ENCODE results near the gene ZP1. TPM values are rescaled to one million over a fixed set of nuclear protein-coding genes. Genes with fewer than 3 reads are reported as not detected.

ZP1 gene
- total RNA-seq, 1 donor from 2014 or later: not detected

DNA sequence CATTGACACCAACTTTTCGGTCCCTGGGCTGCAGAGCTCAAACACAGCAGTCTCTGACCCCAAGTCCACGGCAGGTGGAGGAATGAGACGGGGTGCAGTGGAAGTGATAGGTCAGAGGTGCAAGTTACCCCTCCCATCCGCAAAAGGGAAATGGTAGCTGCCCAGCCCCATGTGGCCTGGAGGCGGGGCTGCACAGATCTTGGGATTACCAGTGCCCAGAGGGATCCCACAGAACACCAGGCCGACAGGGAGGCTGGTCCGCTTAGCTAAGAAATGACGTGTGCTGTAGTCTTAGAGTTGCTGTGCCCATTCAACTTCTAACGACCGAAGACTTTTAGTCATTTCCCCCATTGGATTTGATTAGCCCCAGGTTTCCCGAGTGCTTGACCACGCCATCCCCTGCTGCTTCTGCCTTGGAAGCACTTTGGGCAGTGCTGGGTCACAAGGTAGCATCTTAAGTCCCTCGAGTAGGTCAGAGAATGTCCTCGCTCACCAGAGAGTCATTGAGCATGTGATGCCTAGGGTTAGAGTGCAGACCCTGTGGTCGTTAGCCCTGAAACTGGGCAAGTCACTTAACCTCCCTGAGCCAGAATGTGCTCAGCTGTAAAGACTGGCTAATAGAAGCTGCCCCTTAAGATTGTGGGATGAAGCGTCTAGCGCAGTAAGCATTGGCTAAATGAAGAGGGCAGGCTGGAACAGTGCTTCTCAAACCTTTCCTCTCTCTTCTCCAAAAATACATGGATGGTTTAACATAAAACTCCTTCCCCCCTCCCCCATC is 15.8 kb upstream of the ZP1 start:
- H3K9me3 Mint-ChIP-seq: no peaks in the 10 kb centered on the region
- peaks cover 3% of the 10 kb centered on the region for H3K4me1 Mint-ChIP-seq
- intact Hi-C loops (cut with micrococcal nuclease): no loop called here
- peaks cover 3% of the 10 kb centered on the region for H3K27me3 Mint-ChIP-seq
- H3K36me3 Mint-ChIP-seq (ENCODE audit: low read depth): peaks cover 32% of the 10 kb centered on the region
- H3K4me3 Mint-ChIP-seq: no peak overlapping the region
- H3K27ac Mint-ChIP-seq: no peak overlapping the region
- no peak for DNase-seq

DNA sequence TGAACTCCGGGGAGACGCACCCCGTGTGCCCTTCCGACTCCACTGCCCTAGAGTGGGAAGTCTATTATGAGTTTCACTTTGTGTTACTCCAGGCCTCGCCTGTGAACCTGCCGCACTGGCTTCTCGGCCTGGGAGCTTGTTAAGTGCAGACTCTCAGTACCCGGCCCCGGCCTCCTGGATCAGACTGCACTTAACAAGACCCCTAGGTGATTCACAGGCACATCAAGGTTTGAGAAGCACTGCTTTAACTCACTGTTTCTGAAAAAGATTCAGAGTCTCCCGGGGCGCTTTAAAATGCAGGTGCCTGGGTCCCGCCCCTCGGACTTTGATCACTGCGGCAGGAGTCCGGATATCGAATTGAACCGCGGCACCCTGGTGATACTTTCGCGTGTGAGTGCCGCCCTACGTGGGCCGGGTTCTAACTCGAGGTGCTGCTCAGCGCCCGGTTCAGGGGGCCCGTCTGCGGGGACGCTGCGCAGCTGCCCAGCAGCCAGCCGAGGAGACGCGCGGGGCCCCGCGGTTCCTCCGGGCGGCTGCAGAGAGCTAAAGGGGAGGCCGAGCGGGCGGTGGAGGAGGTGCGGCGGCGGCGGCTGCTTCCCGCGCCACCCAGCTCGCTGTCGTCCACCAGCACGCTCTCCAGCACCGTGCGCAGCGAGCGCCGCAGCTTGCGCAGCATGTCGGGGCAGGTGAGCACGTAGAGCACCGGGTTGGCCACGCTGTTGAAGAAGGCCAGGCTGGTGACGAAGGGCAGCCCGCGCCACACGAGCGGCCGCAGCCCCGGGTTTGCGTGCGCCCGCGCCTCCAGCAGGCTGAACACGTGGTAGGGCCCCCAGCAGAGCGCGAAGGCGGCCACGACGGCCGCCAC is 15.0 kb upstream of the ZP1 start:
- Mint-ChIP-seq H3K36me3 (ENCODE audit: low read depth) (peaks cover 28% of the 10 kb centered on the region), H3K27ac (no peak overlapping the region), H3K9me3 (no peaks in the 10 kb centered on the region), H3K27me3 (peaks cover 3% of the 10 kb centered on the region), H3K4me1 (peaks cover 3% of the 10 kb centered on the region), H3K4me3 (no peak overlapping the region)
- intact Hi-C loops (cut with micrococcal nuclease): no loop called here
- no peak for DNase-seq

DNA sequence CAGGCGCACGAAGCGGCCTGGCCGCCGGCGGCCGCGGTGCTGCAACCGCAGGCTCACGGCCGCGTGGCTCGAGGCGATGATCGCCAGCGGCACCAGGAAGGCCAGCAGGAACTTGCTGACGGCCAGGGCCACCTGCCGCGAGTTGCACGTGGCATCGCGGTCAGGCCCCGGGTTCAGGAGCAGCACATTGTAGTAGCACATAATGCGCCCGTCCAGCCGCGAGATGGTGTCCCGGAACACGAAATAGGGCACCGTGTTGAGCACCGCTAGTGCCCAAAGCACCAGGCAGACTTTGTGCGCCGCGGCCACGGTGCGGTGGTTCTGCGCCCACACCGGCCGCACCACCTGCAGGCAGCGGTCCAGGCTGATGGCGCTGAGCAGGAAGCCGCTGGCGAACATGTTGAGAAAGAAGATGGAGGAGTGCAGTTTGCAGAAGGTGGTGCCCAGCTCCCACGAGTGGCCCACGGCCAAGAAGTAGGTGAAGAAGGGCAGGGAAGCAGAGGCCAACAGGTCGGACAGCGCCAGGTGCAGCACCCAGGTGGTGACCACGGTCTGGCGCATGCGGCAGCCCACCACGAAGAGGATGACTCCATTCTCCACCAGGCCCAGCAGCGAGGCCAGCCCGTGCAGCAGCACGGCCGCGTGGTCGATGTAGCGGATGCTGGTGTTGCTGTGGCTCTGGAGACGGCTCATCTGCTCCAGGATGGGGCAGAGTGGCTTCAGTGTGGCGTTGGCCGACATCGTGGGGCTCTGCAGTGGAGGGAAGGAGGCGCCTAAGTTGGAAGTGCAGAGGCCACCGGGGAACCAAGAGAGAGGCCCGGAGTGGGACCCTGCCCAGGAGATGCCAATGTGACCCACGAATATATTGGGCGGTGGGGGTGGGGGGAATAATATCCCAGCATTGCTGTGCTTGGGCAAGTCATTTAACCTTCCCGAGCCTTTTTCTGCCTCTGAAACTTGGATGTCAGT is 14.1 kb upstream of the ZP1 start:
- intact Hi-C loops (cut with micrococcal nuclease): no loop called here
- peaks cover 3% of the 10 kb centered on the region for H3K27me3 Mint-ChIP-seq
- H3K27ac Mint-ChIP-seq: no peak overlapping the region
- no peaks in the 10 kb centered on the region for H3K9me3 Mint-ChIP-seq
- no peak for DNase-seq
- no peak overlapping the region for H3K4me3 Mint-ChIP-seq
- H3K4me1 Mint-ChIP-seq: peaks cover 6% of the 10 kb centered on the region
- H3K36me3 Mint-ChIP-seq (ENCODE audit: low read depth): peaks cover 26% of the 10 kb centered on the region

DNA sequence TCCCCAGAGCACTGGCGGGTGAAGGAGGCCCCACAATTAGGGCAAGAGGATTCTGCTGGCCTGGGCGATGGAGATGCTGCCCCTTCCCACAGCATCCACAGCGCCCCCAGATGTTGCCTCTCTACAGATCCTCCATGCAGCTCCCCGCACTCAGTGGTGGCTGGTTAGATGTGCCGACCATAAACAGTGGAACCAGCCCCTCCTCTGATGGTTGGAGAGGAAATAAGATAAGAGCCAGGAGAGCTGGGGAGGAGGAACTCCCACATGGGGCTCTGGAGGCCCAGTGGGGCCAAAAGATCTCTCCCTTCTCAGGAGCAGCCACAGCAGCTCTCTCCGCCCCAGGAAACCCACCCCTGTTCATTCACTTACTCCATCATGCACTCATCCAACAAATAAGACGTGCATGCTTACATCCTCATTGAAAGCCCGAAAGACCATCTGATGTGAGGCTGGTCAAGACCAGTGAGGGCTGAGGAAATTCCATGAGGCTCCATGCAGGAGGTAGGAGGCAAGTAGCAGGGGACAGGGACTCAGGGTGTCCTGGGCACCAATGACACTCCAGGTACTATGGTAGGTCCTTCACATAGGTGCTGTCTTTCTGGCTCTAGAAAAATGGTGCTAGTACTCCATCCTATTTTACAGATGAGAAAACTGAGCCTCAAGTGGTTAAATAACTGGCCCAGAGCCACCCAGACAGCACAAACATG is 13.0 kb upstream of the ZP1 start:
- intact Hi-C loops (cut with micrococcal nuclease): no loop called here
- H3K4me3 Mint-ChIP-seq: no peak overlapping the region

DNA sequence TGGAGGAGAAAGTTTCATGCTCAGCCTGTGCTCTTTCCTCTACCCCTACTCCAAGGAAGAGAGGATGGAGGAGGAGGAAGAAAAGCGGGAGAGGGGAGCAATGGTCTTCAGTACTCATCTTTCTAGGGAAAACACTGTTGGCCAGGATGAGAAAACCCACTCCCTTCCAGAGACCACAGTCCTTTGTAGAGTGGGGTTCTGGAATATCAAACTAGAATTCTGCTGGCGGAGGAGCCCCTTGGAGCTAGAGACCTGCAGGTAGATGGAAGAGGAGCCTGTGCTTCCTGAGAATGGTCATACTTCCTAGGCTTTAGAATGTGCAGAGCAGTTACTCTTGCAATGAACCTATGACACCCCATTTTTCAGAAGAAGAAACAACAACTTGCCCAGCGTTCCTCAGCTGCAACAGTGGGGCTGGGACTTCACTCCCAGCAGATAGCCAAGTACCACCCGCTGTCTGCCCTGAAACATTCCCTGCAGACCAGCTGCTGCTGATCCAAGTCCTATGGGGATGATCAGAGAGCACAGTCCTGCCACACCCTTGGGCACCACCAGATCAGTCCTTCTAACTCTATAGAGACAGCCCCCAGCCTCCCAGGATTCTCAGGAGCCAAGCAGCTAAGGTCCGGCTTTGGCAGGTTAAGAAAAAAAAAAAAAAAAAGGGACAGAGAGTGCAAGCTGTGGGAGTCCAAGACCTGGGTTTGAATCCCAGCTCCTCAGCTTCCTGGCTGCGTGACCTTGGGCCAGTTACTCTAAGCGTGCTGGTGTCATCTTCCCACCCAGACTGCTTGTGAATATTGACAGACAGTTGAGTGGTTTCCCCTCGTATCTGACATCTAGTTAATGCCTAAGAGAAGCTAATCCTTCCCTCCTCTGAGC is 12.3 kb upstream of the ZP1 start:
- Mint-ChIP-seq H3K9me3 (no peaks in the 10 kb centered on the region), H3K27ac (no peak overlapping the region), H3K36me3 (ENCODE audit: low read depth) (peaks cover 17% of the 10 kb centered on the region), H3K4me1 (peaks cover 15% of the 10 kb centered on the region), H3K27me3 (peaks cover 3% of the 10 kb centered on the region), H3K4me3 (no peak overlapping the region)
- DNase-seq: no peak
- intact Hi-C loops (cut with micrococcal nuclease): no loop called here

More for the DNA sequence above, 13.0 kb upstream of the ZP1 start:
- Mint-ChIP-seq H3K36me3 (ENCODE audit: low read depth) (peaks cover 20% of the 10 kb centered on the region), H3K4me1 (peaks cover 14% of the 10 kb centered on the region), H3K9me3 (no peaks in the 10 kb centered on the region), H3K27ac (no peak overlapping the region), H3K27me3 (peaks cover 3% of the 10 kb centered on the region)
- no peak for DNase-seq

DNA sequence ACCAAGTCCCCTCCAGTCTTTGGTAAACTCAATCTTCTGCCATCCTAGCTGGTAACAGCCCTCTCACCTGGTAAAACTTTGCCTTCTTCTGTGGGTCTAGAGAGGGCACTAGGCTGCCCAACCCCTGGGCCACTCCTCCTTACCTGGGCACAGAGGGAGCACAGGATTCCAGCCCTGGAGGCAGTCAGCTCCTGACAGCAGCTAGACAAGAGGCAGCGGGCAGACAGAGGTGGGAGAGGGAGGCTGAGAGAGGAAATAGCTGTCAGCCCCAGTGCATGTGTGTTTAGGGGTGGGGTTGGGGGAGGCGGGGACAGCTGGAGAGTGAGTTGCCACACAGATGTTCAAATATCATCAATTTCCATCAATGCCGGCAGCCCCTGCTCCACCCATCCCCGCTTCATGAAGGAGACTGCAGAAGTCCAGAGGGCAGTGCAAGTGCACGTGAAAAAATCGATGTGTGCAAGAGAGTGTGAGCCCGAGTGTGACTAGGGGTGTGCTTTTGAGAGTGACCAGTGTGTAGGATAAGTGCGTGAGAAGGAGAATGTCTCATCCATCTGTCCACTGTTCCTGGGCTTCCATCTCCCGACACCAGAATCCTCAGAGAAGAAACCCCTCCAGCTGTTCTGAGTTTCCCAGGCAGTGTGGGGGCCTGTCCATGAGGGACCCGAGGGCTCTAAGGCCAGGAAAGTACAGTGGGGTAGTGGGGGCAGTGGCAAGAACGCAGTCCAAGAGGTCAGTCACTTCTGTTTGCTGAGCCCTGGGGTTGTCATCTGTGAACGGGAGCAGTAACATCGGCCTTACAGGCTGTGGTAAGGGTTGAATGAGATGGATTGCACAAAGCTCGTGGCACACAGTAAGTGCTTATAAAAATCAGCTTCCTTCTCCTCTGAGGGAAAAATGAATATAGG is 11.4 kb upstream of the ZP1 start, which contains the start of gene PTGDR2:
Gene PTGDR2, minus strand, starts transcription at position 225 of the 908 bp plus-strand sequence. CDS start 2,228 bp downstream, outside the sequence.
- no peak for DNase-seq
- no peak within 1 kb of the TSS for H3K27ac Mint-ChIP-seq
- H3K36me3 Mint-ChIP-seq (ENCODE audit: low read depth): peaks cover 11% of the 10 kb centered on the region
- peaks cover 3% of the 10 kb centered on the region for H3K27me3 Mint-ChIP-seq
- H3K4me1 Mint-ChIP-seq: peaks cover 15% of the 10 kb centered on the region
- intact Hi-C loops (cut with micrococcal nuclease): no loop called here
- no peak within 1 kb of the TSS for H3K4me3 Mint-ChIP-seq
- no peaks in the 10 kb centered on the region for H3K9me3 Mint-ChIP-seq

DNA sequence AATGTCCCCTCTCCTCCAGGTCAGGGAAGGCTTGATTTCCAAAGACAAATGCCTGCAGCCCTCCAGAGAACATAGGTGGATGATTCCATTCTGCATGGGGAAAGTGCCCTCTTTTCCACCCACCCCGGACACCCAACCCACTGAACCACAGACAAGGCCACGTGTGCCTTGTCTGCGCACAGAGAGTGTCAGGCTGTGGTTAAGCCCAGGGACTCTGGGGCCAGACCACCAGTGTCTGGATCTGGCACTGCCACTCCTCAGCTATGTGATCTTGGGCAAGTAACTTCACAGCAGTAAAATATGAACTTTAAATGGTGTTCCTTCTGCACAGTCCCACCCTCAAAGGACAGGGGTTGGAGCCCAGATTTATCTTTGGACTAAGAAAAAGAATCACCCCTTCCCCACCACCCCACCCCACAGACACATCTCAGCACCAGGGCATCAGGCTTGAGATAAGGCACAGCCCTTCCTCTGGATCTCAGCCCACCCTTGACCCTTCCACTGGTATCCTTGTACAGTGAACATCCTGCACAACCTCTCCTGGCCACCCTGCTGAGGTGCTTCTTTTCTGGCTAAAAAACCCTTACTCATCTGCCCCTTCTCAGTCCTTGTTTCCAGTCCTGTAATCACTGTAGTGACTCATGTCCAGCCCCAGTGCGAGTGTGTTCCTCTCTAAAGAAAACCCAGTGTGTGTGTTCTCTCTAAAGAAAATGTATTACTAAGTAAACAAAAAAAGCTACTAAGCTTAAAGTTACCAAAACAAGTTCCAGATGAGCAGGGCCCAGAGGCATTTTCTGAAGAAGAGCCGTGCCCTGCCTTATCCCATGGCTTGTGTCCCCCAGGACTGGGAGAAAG is 9.7 kb upstream of the ZP1 start:
- Mint-ChIP-seq H3K27me3 (peaks cover 3% of the 10 kb centered on the region), H3K9me3 (no peaks in the 10 kb centered on the region), H3K27ac (no peak overlapping the region), H3K4me3 (no peak overlapping the region), H3K36me3 (ENCODE audit: low read depth) (peaks cover 3% of the 10 kb centered on the region), H3K4me1 (peaks cover 15% of the 10 kb centered on the region)
- DNase-seq: no peak
- intact Hi-C loops (cut with micrococcal nuclease): no loop called here

DNA sequence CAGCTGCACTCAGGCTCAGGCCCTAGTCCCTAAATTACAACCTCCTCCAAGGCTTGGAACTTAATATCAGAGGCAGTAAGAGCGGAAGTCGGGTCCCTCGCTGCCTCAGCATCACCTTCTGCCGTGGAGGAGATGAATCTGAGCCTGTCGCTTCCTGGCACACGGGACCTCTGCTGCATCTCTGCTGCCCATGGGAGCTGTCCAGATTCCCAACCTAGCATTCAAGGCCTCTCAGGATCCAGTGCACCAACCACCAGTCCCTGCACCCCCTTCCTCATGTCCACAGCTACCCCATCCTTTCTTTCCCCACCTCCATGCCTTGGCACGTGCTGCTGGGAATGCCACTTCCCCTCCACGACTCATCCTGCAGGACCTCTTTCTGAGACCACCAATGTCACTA is 9.1 kb upstream of the ZP1 start:
- Mint-ChIP-seq H3K36me3 (ENCODE audit: low read depth) (peaks cover under 1% of the 10 kb centered on the region), H3K4me3 (no peak overlapping the region), H3K9me3 (no peaks in the 10 kb centered on the region), H3K4me1 (peaks cover 15% of the 10 kb centered on the region), H3K27me3 (peaks cover 3% of the 10 kb centered on the region), H3K27ac (no peak overlapping the region)
- intact Hi-C loops (cut with micrococcal nuclease): no loop called here
- DNase-seq: no peak

DNA sequence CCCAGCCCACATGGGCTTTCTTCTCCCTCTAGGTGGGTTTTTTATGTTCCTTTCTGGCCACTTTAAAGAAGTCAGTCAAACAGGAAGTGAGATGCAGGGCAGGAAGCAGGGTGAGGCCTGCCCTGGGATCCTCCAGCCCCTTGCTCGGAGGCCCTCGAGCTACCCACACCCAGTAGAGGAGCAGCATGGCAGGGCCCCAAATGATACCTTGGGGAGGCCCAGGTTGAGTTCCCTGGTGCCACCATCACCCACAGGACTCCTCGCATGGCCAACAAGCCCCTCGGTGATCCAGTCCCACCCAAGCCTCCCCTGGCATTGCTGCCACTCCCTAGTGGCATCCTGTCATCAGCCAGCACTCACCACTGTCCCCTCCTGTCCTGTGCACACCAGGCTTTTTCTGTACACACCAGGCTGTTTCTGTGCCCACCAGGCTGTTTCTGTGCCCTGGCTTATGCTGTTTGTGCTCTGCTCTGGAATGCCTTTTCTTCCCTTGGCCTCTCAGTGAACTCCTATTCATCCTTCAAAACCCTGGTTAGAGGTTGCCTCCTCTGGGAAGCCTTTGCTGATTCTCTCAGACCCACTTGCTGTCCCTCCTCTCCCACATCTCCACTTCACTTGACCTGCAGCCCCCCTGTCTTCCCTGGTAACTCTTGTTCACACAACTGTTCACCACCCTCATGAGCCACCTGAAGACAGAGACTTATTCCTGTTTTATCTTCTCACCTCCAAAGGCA is 8.4 kb upstream of the ZP1 start:
- H3K27me3 Mint-ChIP-seq: peaks cover 3% of the 10 kb centered on the region
- H3K9me3 Mint-ChIP-seq: no peaks in the 10 kb centered on the region
- intact Hi-C loops (cut with micrococcal nuclease): no loop called here

DNA sequence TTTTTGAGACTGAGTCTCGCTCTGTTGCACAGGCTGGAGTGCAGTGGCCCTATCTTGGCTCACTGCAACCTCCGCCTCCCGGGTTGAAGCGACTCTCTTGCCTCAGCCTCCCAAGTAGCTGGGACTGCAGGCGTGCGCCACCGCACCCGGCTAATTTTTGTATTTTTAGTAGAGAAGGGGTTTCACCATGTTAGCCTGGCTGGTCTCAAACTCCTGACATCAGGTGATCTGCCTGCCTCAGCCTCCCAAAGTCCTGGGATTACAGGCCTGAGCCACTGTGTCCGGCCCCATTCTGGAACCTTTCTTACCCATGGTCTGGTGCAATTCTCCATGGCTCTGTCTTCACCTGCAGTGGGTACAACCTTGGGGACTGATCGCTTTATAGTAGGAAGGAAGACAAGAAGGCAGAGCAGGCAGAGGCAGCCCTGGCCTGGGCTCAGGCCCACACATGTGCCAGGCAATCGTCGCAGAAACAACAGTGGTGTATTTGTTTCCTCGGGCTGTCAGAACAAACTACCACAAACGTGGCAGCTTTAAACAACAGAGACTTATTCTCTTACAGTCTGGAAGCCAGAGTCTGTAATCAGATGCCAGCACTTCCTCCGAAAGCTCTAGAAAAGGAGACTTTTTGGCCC is 7.6 kb upstream of the ZP1 start:
- Mint-ChIP-seq H3K27ac (no peak overlapping the region), H3K27me3 (peaks cover 7% of the 10 kb centered on the region), H3K36me3 (ENCODE audit: low read depth) (no peaks in the 10 kb centered on the region), H3K4me1 (peaks cover 15% of the 10 kb centered on the region), H3K9me3 (no peaks in the 10 kb centered on the region), H3K4me3 (no peak overlapping the region)
- intact Hi-C loops (cut with micrococcal nuclease): no loop called here
- DNase-seq: no peak

More for the DNA sequence above, 8.4 kb upstream of the ZP1 start:
- Mint-ChIP-seq H3K36me3 (ENCODE audit: low read depth) (no peaks in the 10 kb centered on the region), H3K27ac (peak overlapping the region; percentile 10), H3K4me3 (no peak overlapping the region), H3K4me1 (peaks cover 15% of the 10 kb centered on the region)
- peak; percentile 62 for DNase-seq

All from activated CD4-positive, alpha-beta T cell treated with anti-CD3 and anti-CD28 coated beads, Interleukin-2, amount 10 ng/mL, durations not matched to agents 24 days and 14 days (primary cell).